H9 (cell line): ENCODE results near the gene SAT2. TPM values are rescaled to one million over a fixed set of nuclear protein-coding genes. Genes with fewer than 3 reads are reported as not detected.
A peak's percentile ranks its signal among the peaks of the same experiment; 100 is the strongest.

Source experiments
- DNase-seq: peaks from one replicate; pipeline ENCODE4 v3.0.0-alpha.2; 2017
- H2AFZ ChIP-seq: one replicate; pipeline ENCODE4 v1.6.1; 2013; ENCODE audit warnings: mild to moderate bottlenecking, low read length, control low read depth, moderate library complexity
- H2AK5ac ChIP-seq: 2 replicates; pipeline ENCODE4 v1.6.1; 2013; ENCODE audit warnings: low read length, control low read depth, mixed read lengths; ENCODE audit not compliant: insufficient read length
- H2BK120ac ChIP-seq: one replicate; pipeline ENCODE4 v1.6.1; 2013; ENCODE audit warnings: low read depth, mild to moderate bottlenecking, low read length, control low read depth, inconsistent platforms; ENCODE audit not compliant: poor library complexity, severe bottlenecking
- H2BK12ac ChIP-seq: 2 replicates; pipeline ENCODE4 v1.6.1; 2013; ENCODE audit warnings: low read length, control low read depth, mixed read lengths, low read depth; ENCODE audit not compliant: insufficient read length
- H2BK15ac ChIP-seq: 2 replicates; pipeline ENCODE4 v1.6.1; 2013; ENCODE audit warnings: low read depth, low read length, control low read depth
- H2BK20ac ChIP-seq: one replicate; pipeline ENCODE4 v1.6.1; 2013; ENCODE audit warnings: low read depth, mild to moderate bottlenecking, low read length, control low read depth, inconsistent platforms; ENCODE audit not compliant: poor library complexity, severe bottlenecking
- H2BK5ac ChIP-seq: 2 replicates; pipeline ENCODE4 v1.6.1; 2013; ENCODE audit warnings: low read length, control low read depth, mixed read lengths; ENCODE audit not compliant: insufficient read length
- H3K14ac ChIP-seq: 2 replicates; pipeline ENCODE4 v1.6.1; 2013; ENCODE audit warnings: low read length, control low read depth; ENCODE audit not compliant: insufficient read depth
- H3K18ac ChIP-seq: 2 replicates; pipeline ENCODE4 v1.6.1; 2013; ENCODE audit warnings: low read depth, mild to moderate bottlenecking, mixed read lengths, low read length, control low read depth; ENCODE audit not compliant: insufficient read length
- H3K23ac ChIP-seq: 2 replicates; pipeline ENCODE4 v1.6.1; 2013; ENCODE audit warnings: low read length, control low read depth, mixed read lengths, low read depth; ENCODE audit not compliant: insufficient read length
- H3K23me2 ChIP-seq: 2 replicates; pipeline ENCODE4 v1.6.1; 2013; ENCODE audit warnings: low read depth, mild to moderate bottlenecking, mixed read lengths, low read length, control low read depth; ENCODE audit not compliant: insufficient read length, poor library complexity, severe bottlenecking
- H3K27ac ChIP-seq: 2 replicates; pipeline ENCODE4 v1.5.1; 2013; ENCODE audit warnings: low read length, control low read depth, mixed read lengths, low read depth; ENCODE audit not compliant: insufficient read length
- H3K27me3 ChIP-seq: 2 replicates; pipeline ENCODE4 v1.6.1; 2013; ENCODE audit warnings: low read length, control low read depth, inconsistent platforms; ENCODE audit not compliant: insufficient read depth
- H3K4ac ChIP-seq: 2 replicates; pipeline ENCODE4 v1.6.1; 2013; ENCODE audit warnings: low read depth, mild to moderate bottlenecking, control low read depth, inconsistent platforms, low read length, moderate library complexity
- H3K4me1 ChIP-seq: 2 replicates; pipeline ENCODE4 v1.6.1; 2013; ENCODE audit warnings: low read length, control low read depth, inconsistent platforms; ENCODE audit not compliant: insufficient read depth
- H3K4me2 ChIP-seq: 2 replicates; pipeline ENCODE4 v1.6.1; 2013; ENCODE audit warnings: low read length, control low read depth, mixed read lengths; ENCODE audit not compliant: insufficient read length, insufficient read depth
- H3K56ac ChIP-seq: 2 replicates; pipeline ENCODE4 v1.6.1; 2013; ENCODE audit warnings: low read depth, mild to moderate bottlenecking, mixed read lengths, low read length, control low read depth; ENCODE audit not compliant: insufficient read length
- H3K79me1 ChIP-seq: 2 replicates; pipeline ENCODE4 v1.6.1; 2013; ENCODE audit warnings: low read depth, mild to moderate bottlenecking, moderate library complexity, low read length, control low read depth, inconsistent platforms; ENCODE audit not compliant: insufficient read depth, poor library complexity, severe bottlenecking
- H3K79me2 ChIP-seq: 2 replicates; pipeline ENCODE4 v1.6.1; 2013; ENCODE audit warnings: low read length, control low read depth, inconsistent platforms; ENCODE audit not compliant: insufficient read depth
- H3K9ac ChIP-seq: 2 replicates; pipeline ENCODE4 v1.6.1; 2013; ENCODE audit warnings: low read length, control low read depth, mixed read lengths; ENCODE audit not compliant: insufficient read length; ENCODE audit errors: extremely low read depth
- H3K9me3 ChIP-seq: one replicate; pipeline ENCODE4 v1.6.1; 2013; ENCODE audit warnings: low read depth, low read length, inconsistent platforms; ENCODE audit not compliant: control insufficient read depth
- H3T11ph ChIP-seq: one replicate; pipeline ENCODE4 v1.6.1; 2013; ENCODE audit warnings: mild to moderate bottlenecking, low read length, control low read depth, inconsistent platforms
- H4K20me1 ChIP-seq: one replicate; pipeline ENCODE4 v1.6.1; 2013; ENCODE audit not compliant: control insufficient read depth, insufficient read length, insufficient read depth
- H4K5ac ChIP-seq: 2 replicates; pipeline ENCODE4 v1.6.1; 2013; ENCODE audit warnings: low read depth, mild to moderate bottlenecking, mixed read lengths, low read length, control low read depth; ENCODE audit not compliant: insufficient read length
- H4K8ac ChIP-seq: replicated peaks from 2 replicates; pipeline ENCODE4 v1.6.1; 2013; ENCODE audit warnings: low read length, control low read depth, mixed read lengths, low read depth; ENCODE audit not compliant: insufficient read length
- H4K91ac ChIP-seq: 2 replicates; pipeline ENCODE4 v1.6.1; 2013; ENCODE audit warnings: low read depth, mild to moderate bottlenecking, moderate library complexity, mixed read lengths, low read length, control low read depth; ENCODE audit not compliant: insufficient read length
- H3K27ac Mint-ChIP-seq, 3 experiments: 2 replicates in 2 of 3; 3 replicates in 1 of 3; pipeline ENCODE4 v1.8.0; 2020 to 2021; ENCODE audit warnings: mixed read lengths in 3 of 3, mild to moderate bottlenecking in 1 of 3, moderate library complexity in 1 of 3
- H3K27me3 Mint-ChIP-seq: 2 replicates; pipeline ENCODE4 v1.8.0; 2021; ENCODE audit warnings: low read depth, mild to moderate bottlenecking, moderate library complexity, mixed read lengths
- H3K36me3 Mint-ChIP-seq, 3 experiments: 2 replicates in 2 of 3; 3 replicates in 1 of 3; pipeline ENCODE4 v1.8.0; 2020 to 2021; ENCODE audit warnings: low read depth in 3 of 3, mixed read lengths in 3 of 3; ENCODE audit not compliant: insufficient read depth in 1 of 3
- H3K4me1 Mint-ChIP-seq, 2 experiments: 2 replicates each; pipeline ENCODE4 v1.8.0; 2020; ENCODE audit warnings: mixed read lengths in 2 of 2
- H3K4me3 Mint-ChIP-seq, 2 experiments: 2 replicates in 1 of 2; 3 replicates in 1 of 2; pipeline ENCODE4 v1.8.0; 2020 to 2021; ENCODE audit warnings: mild to moderate bottlenecking in 2 of 2, mixed read lengths in 2 of 2, moderate library complexity in 1 of 2
- H3K9me3 Mint-ChIP-seq, 2 experiments: 2 replicates in 1 of 2; 3 replicates in 1 of 2; pipeline ENCODE4 v1.8.0; 2020; ENCODE audit warnings: mild to moderate bottlenecking in 2 of 2, mixed read lengths in 2 of 2, moderate library complexity in 1 of 2
- WGBS: extraction: QIAGEN DNeasy Blood & Tissue Kit; methylation state at CpG from one replicate; pipeline ENCODE4 v1.1.7; 2013; ENCODE audit warnings: missing lambda C conversion rate, low lambda C conversion rate, mixed read lengths; ENCODE audit not compliant: insufficient read length; ENCODE audit errors: extremely low coverage; 5-methylcytosine and 5-hydroxymethylcytosine counted together
- total RNA-seq: library from RNA; stranded (reverse); gene quantifications from 2 replicates; pipeline ENCODE4 v1.2.1, GENCODE V29; 2021
- TF ChIP-seq, protein P1 (sequence below): fragments of 200-600 bp; sonication (generic); conservative IDR thresholded peaks from 3 replicates; pipeline ENCODE4 v1.8.0; 2021; ENCODE audit warnings: antibody characterized with exemption, mild to moderate bottlenecking

SAT2 gene
- total RNA-seq, 1 experiment from 2014 or later, result 72.1 TPM

- no peak for DNase-seq
- H2BK12ac ChIP-seq, result no peak overlapping the region
- H3K27me3 Mint-ChIP-seq, result no peaks in the 10 kb centered on the region; the same call in 1 of the 2 replicates
- H3K9ac ChIP-seq, result no peak overlapping the region
- no peak overlapping the region for H3K23ac ChIP-seq
- H3K14ac ChIP-seq, result no peak overlapping the region
- H3K4ac ChIP-seq, result no peak overlapping the region
- no peaks in the 10 kb centered on the region for H3K9me3 ChIP-seq
- no peak overlapping the region for H3K4me2 ChIP-seq
- no peak overlapping the region for H2BK5ac ChIP-seq
- peaks cover 0 to 3% of the 10 kb centered on the region in 2 experiments; a peak in 1 of 5 replicates for H3K9me3 Mint-ChIP-seq
- no peak overlapping the region; a peak in 1 of 5 replicates for H3K4me3 Mint-ChIP-seq
- no peak overlapping the region for H4K5ac ChIP-seq
- H3K27ac ChIP-seq, result no peak overlapping the region
- peaks cover 27 to 58% of the 10 kb centered on the region in 2 experiments for H3K4me1 Mint-ChIP-seq
- peak overlapping the region in 1 of 3 experiments; percentile 46; a peak in 2 of 7 replicates for H3K27ac Mint-ChIP-seq
- H2BK15ac ChIP-seq, result no peak overlapping the region
- no peaks in the 10 kb centered on the region for H3K79me1 ChIP-seq
- no peak overlapping the region for H3T11ph ChIP-seq
- no peak overlapping the region for H2BK20ac ChIP-seq
- peaks cover 13 to 46% (median 37%) of the 10 kb centered on the region in 3 experiments; a peak in 6 of 7 replicates for H3K36me3 Mint-ChIP-seq
- WGBS, result no CpG with 5 or more reads among the region's 12 CpGs
- TF ChIP-seq, protein P1, sequence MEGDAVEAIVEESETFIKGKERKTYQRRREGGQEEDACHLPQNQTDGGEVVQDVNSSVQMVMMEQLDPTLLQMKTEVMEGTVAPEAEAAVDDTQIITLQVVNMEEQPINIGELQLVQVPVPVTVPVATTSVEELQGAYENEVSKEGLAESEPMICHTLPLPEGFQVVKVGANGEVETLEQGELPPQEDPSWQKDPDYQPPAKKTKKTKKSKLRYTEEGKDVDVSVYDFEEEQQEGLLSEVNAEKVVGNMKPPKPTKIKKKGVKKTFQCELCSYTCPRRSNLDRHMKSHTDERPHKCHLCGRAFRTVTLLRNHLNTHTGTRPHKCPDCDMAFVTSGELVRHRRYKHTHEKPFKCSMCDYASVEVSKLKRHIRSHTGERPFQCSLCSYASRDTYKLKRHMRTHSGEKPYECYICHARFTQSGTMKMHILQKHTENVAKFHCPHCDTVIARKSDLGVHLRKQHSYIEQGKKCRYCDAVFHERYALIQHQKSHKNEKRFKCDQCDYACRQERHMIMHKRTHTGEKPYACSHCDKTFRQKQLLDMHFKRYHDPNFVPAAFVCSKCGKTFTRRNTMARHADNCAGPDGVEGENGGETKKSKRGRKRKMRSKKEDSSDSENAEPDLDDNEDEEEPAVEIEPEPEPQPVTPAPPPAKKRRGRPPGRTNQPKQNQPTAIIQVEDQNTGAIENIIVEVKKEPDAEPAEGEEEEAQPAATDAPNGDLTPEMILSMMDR, result no peak
- no peak overlapping the region for H2BK120ac ChIP-seq
- no peak overlapping the region for H4K91ac ChIP-seq
- no peak overlapping the region for H2AFZ ChIP-seq
- no peaks in the 10 kb centered on the region for H3K79me2 ChIP-seq
- H4K20me1 ChIP-seq, result no peaks in the 10 kb centered on the region
- no peaks in the 10 kb centered on the region for H3K27me3 ChIP-seq
- H3K4me1 ChIP-seq, result no peaks in the 10 kb centered on the region; the same call in 1 of the 2 replicates
- no peak overlapping the region for H3K18ac ChIP-seq
- no peak overlapping the region for H3K56ac ChIP-seq
- peaks cover 13% of the 10 kb centered on the region for H3K23me2 ChIP-seq
- no peak overlapping the region for H4K8ac ChIP-seq
- no peak overlapping the region for H2AK5ac ChIP-seq
These were observed 40.0 kb downstream of the SAT2 start for GRCh38 chr17:7587420-7588151.
